ENCODE data around the gene PPP1R8.

Gene PPP1R8

GRCh38 chr1:27878787-27879335 lies 48.3 kb downstream of the PPP1R8 start:
- no peak for DNase-seq (ENCODE audit: low read depth)
- no peak overlapping the region for H3K4me3 ChIP-seq (ENCODE audit: low read depth, low read length)
- TF ChIP-seq POLR2A (IDR thresholded peaks at IDR 0.05; ENCODE audit: extremely low read depth, insufficient read length) (no peak), MAX (IDR thresholded peaks at IDR 0.05; ENCODE audit: low read depth, low read length) (no peak), MYC (IDR thresholded peaks at IDR 0.05; ENCODE audit: low read depth, low read length) (no peak), CTCF (IDR thresholded peaks at IDR 0.05; ENCODE audit: low read depth, low read length) (no peak)

- TF ChIP-seq CTCF (IDR thresholded peaks at IDR 0.05; ENCODE audit: low read depth, low read length) (no peak), POLR2A (IDR thresholded peaks at IDR 0.05; ENCODE audit: extremely low read depth, insufficient read length) (no peak), MAX (IDR thresholded peaks at IDR 0.05; ENCODE audit: low read depth, low read length) (no peak), MYC (IDR thresholded peaks at IDR 0.05; ENCODE audit: low read depth, low read length) (no peak)
- no peak for DNase-seq (ENCODE audit: low read depth)
- H3K4me3 ChIP-seq (ENCODE audit: low read depth, low read length) = no peak overlapping the region
Measured at GRCh38 chr1:27879374-27880082, 48.9 kb downstream of the PPP1R8 start.

- no peak for TF ChIP-seq CTCF (IDR thresholded peaks at IDR 0.05; ENCODE audit: low read depth, low read length)
- TF ChIP-seq MAX (IDR thresholded peaks at IDR 0.05; ENCODE audit: low read depth, low read length) = no peak
- no peak for TF ChIP-seq POLR2A (IDR thresholded peaks at IDR 0.05; ENCODE audit: extremely low read depth, insufficient read length)
- TF ChIP-seq MYC (IDR thresholded peaks at IDR 0.05; ENCODE audit: low read depth, low read length) = no peak
- H3K4me3 ChIP-seq (ENCODE audit: low read depth, low read length) = no peak overlapping the region
- no peak for DNase-seq (ENCODE audit: low read depth)
Measured at GRCh38 chr1:27882543-27882903, 51.9 kb downstream of the PPP1R8 start.

GRCh38 chr1:27883536-27883935 lies 53.0 kb downstream of the PPP1R8 start:
- no peak overlapping the region for H3K4me3 ChIP-seq (ENCODE audit: low read depth, low read length)
- no peak for TF ChIP-seq MYC (IDR thresholded peaks at IDR 0.05; ENCODE audit: low read depth, low read length)
- TF ChIP-seq POLR2A (IDR thresholded peaks at IDR 0.05; ENCODE audit: extremely low read depth, insufficient read length) = no peak
- TF ChIP-seq CTCF (IDR thresholded peaks at IDR 0.05; ENCODE audit: low read depth, low read length) = no peak
- no peak for TF ChIP-seq MAX (IDR thresholded peaks at IDR 0.05; ENCODE audit: low read depth, low read length)

GRCh38 chr1:27884006-27884954 lies 53.7 kb downstream of the PPP1R8 start:
- TF ChIP-seq MAX (IDR thresholded peaks at IDR 0.05; ENCODE audit: low read depth, low read length) (no peak; the same call in 1 of the 2 replicates), POLR2A (IDR thresholded peaks at IDR 0.05; ENCODE audit: extremely low read depth, insufficient read length) (no peak), MYC (IDR thresholded peaks at IDR 0.05; ENCODE audit: low read depth, low read length) (no peak; the same call in 1 of the 2 replicates), CTCF (IDR thresholded peaks at IDR 0.05; ENCODE audit: low read depth, low read length) (no peak)
- peak; percentile 51 for DNase-seq (ENCODE audit: low read depth)
- H3K4me3 ChIP-seq (ENCODE audit: low read depth, low read length) = peak overlapping the region; percentile 68

More at GRCh38 chr1:27883536-27883935, 53.0 kb downstream of the PPP1R8 start:
- DNase-seq (ENCODE audit: low read depth) = no peak
